Fibroblast of skin of right quadriceps (primary cell): Measurements from ENCODE around the gene IGLL5.
A peak's percentile ranks its signal among the peaks of the same experiment; 100 is the strongest.

Experiments used
- DNase-seq: peaks from one replicate; pipeline ENCODE4 v3.0.0-alpha.2; 2013

Gene IGLL5

DNA sequence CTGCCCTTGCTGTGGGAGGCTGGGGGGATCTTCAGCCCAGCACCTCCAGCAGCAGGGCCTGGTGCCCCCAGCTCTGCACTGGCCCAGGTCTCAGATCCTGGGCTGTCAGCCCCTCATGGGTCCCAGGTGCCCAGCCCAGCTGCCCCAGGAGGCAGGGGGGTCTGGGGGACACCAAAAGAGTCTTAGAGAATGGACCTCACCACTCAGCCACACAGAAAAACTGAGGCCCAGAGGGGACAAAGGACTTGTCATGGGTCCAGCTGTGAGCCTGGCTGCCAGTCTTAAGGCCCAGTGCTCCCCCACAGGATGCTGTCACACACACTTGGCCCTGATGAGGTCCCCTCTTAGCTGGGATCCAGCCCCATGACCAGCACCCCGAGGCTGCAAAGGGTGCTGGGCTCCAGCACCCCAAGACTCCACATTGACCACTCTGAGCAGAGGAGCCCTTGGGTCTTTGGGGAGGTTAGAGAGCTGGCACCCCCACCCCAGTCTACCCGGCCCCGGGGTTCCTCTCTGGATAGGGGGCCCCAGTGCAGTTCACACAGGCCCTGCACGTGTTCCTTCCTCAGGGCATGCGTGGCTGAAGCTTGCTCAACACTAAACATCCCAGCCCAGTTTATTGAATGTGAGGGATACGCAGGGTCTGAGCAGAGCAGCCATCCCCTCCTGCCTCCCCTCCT lies 54.4 kb downstream of the IGLL5 start:
- DNase-seq: no peak

DNA sequence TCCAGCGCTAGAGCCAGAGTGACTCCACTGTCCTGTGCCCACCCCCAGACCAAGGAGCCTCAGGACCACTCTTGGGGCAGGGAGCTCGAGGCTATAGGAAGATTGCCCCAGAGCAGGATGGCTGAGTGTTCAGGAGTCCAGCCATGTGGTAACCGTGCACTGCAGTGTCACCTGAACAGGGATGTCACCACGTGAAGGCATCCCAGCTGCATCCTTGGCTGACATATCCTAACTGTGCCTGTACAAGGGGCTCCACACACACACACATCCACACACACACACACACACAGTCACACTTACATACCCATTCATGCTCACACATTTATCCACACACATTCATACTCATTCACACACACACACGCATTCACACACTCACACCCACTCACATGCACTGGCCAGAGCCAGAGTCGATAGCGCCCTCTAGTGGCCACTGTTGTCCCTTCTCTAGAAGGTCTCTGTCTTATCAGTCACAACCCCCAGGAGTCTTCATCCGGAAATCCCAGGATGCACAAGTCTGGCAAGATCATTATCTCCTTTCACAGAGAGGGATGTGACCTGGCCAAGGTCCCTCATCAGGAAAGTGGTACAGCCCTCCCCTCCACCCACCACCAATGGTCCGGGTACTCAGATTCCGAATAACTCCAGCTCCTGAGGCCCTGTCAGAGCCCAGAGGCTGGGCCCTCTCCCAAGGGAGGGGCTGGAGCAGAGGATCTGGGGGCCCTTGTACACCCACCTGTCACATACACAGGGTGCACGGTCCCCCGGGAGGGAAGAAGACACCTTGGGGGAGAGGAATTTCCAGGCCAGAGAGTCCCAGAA lies 55.1 kb downstream of the IGLL5 start:
- DNase-seq: peak; percentile 63

DNA sequence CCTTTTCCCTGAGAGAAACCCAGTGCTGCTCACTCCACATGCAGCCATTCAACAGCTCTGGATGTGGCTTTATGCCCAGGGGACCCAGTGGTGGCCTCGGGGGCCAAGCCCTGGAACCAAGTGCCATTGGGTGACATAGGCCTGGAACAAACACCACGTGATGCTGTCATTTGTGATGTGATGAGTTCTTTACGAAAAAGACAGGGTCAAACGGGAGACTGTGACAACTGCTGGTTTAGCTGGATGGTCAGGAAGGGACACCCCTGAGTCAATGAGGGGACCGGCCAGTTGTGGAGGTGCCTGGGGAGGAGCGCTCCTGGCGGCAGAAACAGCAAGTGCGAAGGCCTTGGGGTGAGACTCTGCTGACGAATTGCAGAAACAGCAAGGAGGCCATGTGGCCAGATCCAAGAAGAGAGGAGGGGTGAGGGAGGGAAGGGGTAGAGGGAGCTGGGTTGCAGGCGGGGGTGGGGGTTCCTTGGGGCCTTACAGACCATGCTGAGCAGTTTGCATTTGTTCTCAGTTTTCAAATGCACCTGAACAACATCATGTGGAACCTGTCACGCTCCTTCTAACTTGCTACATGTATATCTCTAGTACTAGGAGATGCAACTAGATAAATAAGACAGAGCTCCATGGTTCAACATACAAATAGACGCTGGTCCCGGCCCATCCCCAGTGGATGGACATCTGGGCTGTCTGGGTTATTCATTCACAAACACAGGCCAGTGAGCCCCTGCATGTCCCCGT lies 56.1 kb downstream of the IGLL5 start:
- no peak for DNase-seq

DNA sequence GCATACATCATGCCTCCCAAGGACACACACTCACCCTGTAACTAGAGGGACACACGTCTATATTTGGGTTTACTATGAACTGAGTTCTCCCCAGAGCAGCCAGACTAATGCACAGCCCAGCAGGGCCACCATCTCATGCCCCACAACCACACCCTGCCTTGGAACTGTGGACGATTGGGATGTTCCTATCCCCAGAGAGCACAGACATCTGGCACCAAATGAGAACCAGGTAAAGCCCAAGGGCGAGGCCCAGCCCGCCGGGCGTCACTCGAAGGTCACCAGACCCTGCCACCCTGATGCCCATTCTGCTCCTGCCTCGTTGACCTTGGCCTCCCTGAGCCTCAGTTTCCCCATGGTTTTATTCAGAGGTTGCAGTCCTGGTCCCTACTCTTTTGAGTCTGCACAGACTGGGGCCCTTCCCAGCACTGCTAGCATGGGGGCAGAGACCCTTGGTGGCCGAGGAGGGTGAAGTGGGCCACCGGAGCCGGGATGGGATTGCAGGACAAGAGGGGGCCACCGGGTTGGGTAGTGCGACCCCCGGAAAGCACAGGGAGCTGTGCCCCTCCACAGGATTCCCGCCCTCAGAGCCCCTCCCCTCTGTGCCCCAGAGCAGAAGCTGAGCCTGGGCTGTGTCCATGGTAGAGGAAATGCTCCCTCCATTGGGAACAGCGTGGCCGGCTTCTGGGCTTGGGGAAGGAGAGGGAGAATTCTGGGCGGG lies 56.8 kb downstream of the IGLL5 start:
- no peak for DNase-seq

DNA sequence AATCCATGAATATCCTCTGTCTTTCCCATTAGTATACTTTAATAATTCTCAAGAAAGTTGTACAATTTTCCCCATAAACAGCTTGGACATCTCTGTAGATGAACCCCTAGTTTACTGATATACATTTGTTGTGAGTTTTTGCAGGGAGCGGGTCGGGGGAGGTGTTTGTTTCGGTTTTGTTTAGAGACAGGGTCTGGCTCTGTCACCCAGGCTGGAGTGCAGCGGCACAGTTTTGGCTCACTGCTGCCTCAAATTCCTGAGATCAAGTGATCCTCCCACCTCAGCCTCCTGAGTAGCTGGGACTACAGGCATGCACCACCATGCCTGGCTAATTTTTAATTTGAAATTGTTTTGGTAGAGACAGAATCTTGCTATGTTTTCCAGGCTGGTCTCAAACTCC lies 57.6 kb downstream of the IGLL5 start:
- no peak for DNase-seq
